ENCODE data around the gene CDS1.

CDS1 gene

DNA sequence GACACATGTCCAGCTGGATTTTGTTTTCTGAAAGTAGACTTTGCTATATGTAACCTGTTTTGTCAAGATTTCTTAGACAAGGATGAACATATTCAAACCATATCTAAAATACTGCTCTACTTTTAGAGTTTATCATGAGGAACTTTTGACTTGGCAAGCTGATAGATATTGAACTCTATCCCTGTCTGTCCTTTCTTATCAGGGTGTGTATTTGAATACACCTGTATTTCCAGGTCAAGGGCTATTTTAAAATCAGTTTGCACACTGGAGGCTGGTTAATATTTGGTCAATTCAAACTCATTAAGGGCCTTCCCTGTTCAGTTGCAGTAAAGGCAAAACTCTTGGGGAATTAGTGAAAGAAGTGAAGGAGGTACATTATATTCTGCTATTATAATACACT, 2.3 kb downstream of the CDS1 start:
- Histone ChIP-seq H3K4me3 (ENCODE audit: insufficient read depth in 1 of 2, low read depth in 1 of 2, low read length in 2 of 2) (no peak overlapping the region), H3K27me3 (ENCODE audit: control insufficient read depth in 1 of 2, insufficient read depth in 1 of 2, low read length in 2 of 2) (peaks cover 21 to 36% of the 10 kb centered on the region in 2 experiments), H3K36me3 (ENCODE audit: control insufficient read depth in 1 of 2, insufficient read depth in 2 of 2, low read depth in 1 of 2, low read length in 2 of 2) (no peaks in the 10 kb centered on the region), H3K79me1 (replicated peaks; ENCODE audit: low read length, poor library complexity, severe bottlenecking) (no peaks in the 10 kb centered on the region), H2BK12ac (ENCODE audit: low read length in 2 of 2) (no peak overlapping the region), H2AK5ac (ENCODE audit: low read length, severe bottlenecking) (no peak overlapping the region), H3K27ac (ENCODE audit: low read length, poor library complexity, severe bottlenecking) (no peak overlapping the region), H3K4ac (ENCODE audit: low read depth in 1 of 2, low read length in 2 of 2) (no peak overlapping the region), H3K14ac (ENCODE audit: low read length in 2 of 2) (no peak overlapping the region), H2BK15ac (ENCODE audit: low read depth, poor library complexity, severe bottlenecking) (no peak overlapping the region), H3K4me1 (ENCODE audit: control insufficient read depth, insufficient read depth, low read depth, low read length) (peaks cover 8% of the 10 kb centered on the region), H3K9me3 (ENCODE audit: control insufficient read depth, low read length) (no peaks in the 10 kb centered on the region), H2BK120ac (ENCODE audit: low read depth, low read length) (no peak overlapping the region), H3K4me2 (ENCODE audit: low read length, poor library complexity, severe bottlenecking) (no peak overlapping the region), H3K18ac (ENCODE audit: low read depth in 1 of 2, low read length in 2 of 2) (no peak overlapping the region), H4K91ac (ENCODE audit: low read length) (no peak overlapping the region), H3K23ac (ENCODE audit: low read length in 2 of 2) (no peak overlapping the region), H2BK5ac (ENCODE audit: low read depth, low read length, poor library complexity, severe bottlenecking) (no peak overlapping the region), H3K9ac (ENCODE audit: low read length) (no peak overlapping the region), H2AFZ (ENCODE audit: low read depth, low read length) (no peak overlapping the region), H4K8ac (ENCODE audit: low read length) (no peak overlapping the region)
- no peak for DNase-seq

GRCh38 chr4:84594724-84595123, 11.8 kb downstream of the CDS1 start:
- H2BK15ac ChIP-seq (ENCODE audit: low read depth, poor library complexity, severe bottlenecking), result no peak overlapping the region
- no peaks in the 10 kb centered on the region for H3K36me3 ChIP-seq (ENCODE audit: control insufficient read depth in 1 of 2, insufficient read depth in 2 of 2, low read depth in 1 of 2, low read length in 2 of 2)
- H2BK12ac ChIP-seq (ENCODE audit: low read length in 2 of 2), result no peak overlapping the region
- no peak overlapping the region for H2BK5ac ChIP-seq (ENCODE audit: low read depth, low read length, poor library complexity, severe bottlenecking)
- H3K14ac ChIP-seq (ENCODE audit: low read length in 2 of 2), result no peak overlapping the region
- H3K27ac ChIP-seq (ENCODE audit: low read length, poor library complexity, severe bottlenecking), result no peak overlapping the region
- no peaks in the 10 kb centered on the region for H3K4me1 ChIP-seq (ENCODE audit: control insufficient read depth, insufficient read depth, low read depth, low read length)
- H4K91ac ChIP-seq (ENCODE audit: low read length), result no peak overlapping the region
- 65% methylated on average over 2 of the region's 2 CpGs for WGBS
- no peaks in the 10 kb centered on the region for H3K9me3 ChIP-seq (ENCODE audit: control insufficient read depth, low read length)
- H3K4me2 ChIP-seq (ENCODE audit: low read length, poor library complexity, severe bottlenecking), result no peak overlapping the region
- H2AK5ac ChIP-seq (ENCODE audit: low read length, severe bottlenecking), result no peak overlapping the region
- no peak overlapping the region for H3K18ac ChIP-seq (ENCODE audit: low read depth in 1 of 2, low read length in 2 of 2)
- H3K79me1 ChIP-seq (replicated peaks; ENCODE audit: low read length, poor library complexity, severe bottlenecking), result no peaks in the 10 kb centered on the region
- no peak overlapping the region for H2AFZ ChIP-seq (ENCODE audit: low read depth, low read length)
- no peak overlapping the region for H2BK120ac ChIP-seq (ENCODE audit: low read depth, low read length)
- no peak overlapping the region for H3K9ac ChIP-seq (ENCODE audit: low read length)
- no peak overlapping the region for H3K4ac ChIP-seq (ENCODE audit: low read depth in 1 of 2, low read length in 2 of 2)
- no peak overlapping the region for H4K8ac ChIP-seq (ENCODE audit: low read length)
- no peak overlapping the region for H3K4me3 ChIP-seq (ENCODE audit: insufficient read depth in 1 of 2, low read depth in 1 of 2, low read length in 2 of 2)
- H3K27me3 ChIP-seq (ENCODE audit: control insufficient read depth in 1 of 2, insufficient read depth in 1 of 2, low read length in 2 of 2), result no peaks in the 10 kb centered on the region
- no peak overlapping the region for H3K23ac ChIP-seq (ENCODE audit: low read length in 2 of 2)
- no peak for DNase-seq

- Histone ChIP-seq H2BK5ac (ENCODE audit: low read depth, low read length, poor library complexity, severe bottlenecking) (no peak overlapping the region), H3K36me3 (ENCODE audit: control insufficient read depth in 1 of 2, insufficient read depth in 2 of 2, low read depth in 1 of 2, low read length in 2 of 2) (no peaks in the 10 kb centered on the region), H2BK120ac (ENCODE audit: low read depth, low read length) (no peak overlapping the region), H2BK12ac (ENCODE audit: low read length in 2 of 2) (no peak overlapping the region), H3K4me3 (ENCODE audit: insufficient read depth in 1 of 2, low read depth in 1 of 2, low read length in 2 of 2) (no peak overlapping the region), H3K18ac (ENCODE audit: low read depth in 1 of 2, low read length in 2 of 2) (no peak overlapping the region), H3K4me1 (ENCODE audit: control insufficient read depth, insufficient read depth, low read depth, low read length) (no peaks in the 10 kb centered on the region), H3K79me1 (replicated peaks; ENCODE audit: low read length, poor library complexity, severe bottlenecking) (no peaks in the 10 kb centered on the region), H4K8ac (ENCODE audit: low read length) (no peak overlapping the region), H3K4ac (ENCODE audit: low read depth in 1 of 2, low read length in 2 of 2) (no peak overlapping the region), H2BK15ac (ENCODE audit: low read depth, poor library complexity, severe bottlenecking) (no peak overlapping the region), H2AK5ac (ENCODE audit: low read length, severe bottlenecking) (no peak overlapping the region), H3K4me2 (ENCODE audit: low read length, poor library complexity, severe bottlenecking) (no peak overlapping the region), H3K9ac (ENCODE audit: low read length) (no peak overlapping the region), H2AFZ (ENCODE audit: low read depth, low read length) (no peak overlapping the region), H3K27ac (ENCODE audit: low read length, poor library complexity, severe bottlenecking) (no peak overlapping the region), H4K91ac (ENCODE audit: low read length) (no peak overlapping the region), H3K9me3 (ENCODE audit: control insufficient read depth, low read length) (no peaks in the 10 kb centered on the region), H3K23ac (ENCODE audit: low read length in 2 of 2) (no peak overlapping the region), H3K14ac (ENCODE audit: low read length in 2 of 2) (no peak overlapping the region), H3K27me3 (ENCODE audit: control insufficient read depth in 1 of 2, insufficient read depth in 1 of 2, low read length in 2 of 2) (no peaks in the 10 kb centered on the region)
- 94% methylated on average over 3 of the region's 4 CpGs for WGBS
- no peak for DNase-seq
Observed at GRCh38 chr4:84596826-84597225, 13.9 kb downstream of the CDS1 start.

GRCh38 chr4:84597450-84597849, 14.5 kb downstream of the CDS1 start:
- Histone ChIP-seq H2AFZ (ENCODE audit: low read depth, low read length) (no peak overlapping the region), H3K23ac (ENCODE audit: low read length in 2 of 2) (no peak overlapping the region), H3K27ac (ENCODE audit: low read length, poor library complexity, severe bottlenecking) (no peak overlapping the region), H3K4me2 (ENCODE audit: low read length, poor library complexity, severe bottlenecking) (no peak overlapping the region), H3K9ac (ENCODE audit: low read length) (no peak overlapping the region), H2BK120ac (ENCODE audit: low read depth, low read length) (no peak overlapping the region), H2BK15ac (ENCODE audit: low read depth, poor library complexity, severe bottlenecking) (no peak overlapping the region), H2BK5ac (ENCODE audit: low read depth, low read length, poor library complexity, severe bottlenecking) (no peak overlapping the region), H3K4me1 (ENCODE audit: control insufficient read depth, insufficient read depth, low read depth, low read length) (no peaks in the 10 kb centered on the region), H2AK5ac (ENCODE audit: low read length, severe bottlenecking) (no peak overlapping the region), H3K18ac (ENCODE audit: low read depth in 1 of 2, low read length in 2 of 2) (no peak overlapping the region), H3K9me3 (ENCODE audit: control insufficient read depth, low read length) (no peaks in the 10 kb centered on the region), H3K79me1 (replicated peaks; ENCODE audit: low read length, poor library complexity, severe bottlenecking) (no peaks in the 10 kb centered on the region), H3K27me3 (ENCODE audit: control insufficient read depth in 1 of 2, insufficient read depth in 1 of 2, low read length in 2 of 2) (no peaks in the 10 kb centered on the region), H2BK12ac (ENCODE audit: low read length in 2 of 2) (no peak overlapping the region), H3K14ac (ENCODE audit: low read length in 2 of 2) (no peak overlapping the region), H3K36me3 (ENCODE audit: control insufficient read depth in 1 of 2, insufficient read depth in 2 of 2, low read depth in 1 of 2, low read length in 2 of 2) (no peaks in the 10 kb centered on the region), H3K4ac (ENCODE audit: low read depth in 1 of 2, low read length in 2 of 2) (no peak overlapping the region), H4K8ac (ENCODE audit: low read length) (no peak overlapping the region), H4K91ac (ENCODE audit: low read length) (no peak overlapping the region), H3K4me3 (ENCODE audit: insufficient read depth in 1 of 2, low read depth in 1 of 2, low read length in 2 of 2) (no peak overlapping the region)
- 63% methylated on average over 3 of the region's 4 CpGs for WGBS
- no peak for DNase-seq
